ENCODE data around the gene BORCS5. TPM values are rescaled to one million over a fixed set of nuclear protein-coding genes. Genes with fewer than 3 reads are reported as not detected.
A peak's percentile ranks its signal among the peaks of the same experiment; 100 is the strongest.

BORCS5 gene
- total and polyA plus RNA-seq, 5 donors, result 6.3 to 10.9 (median 10.0) TPM

- Histone ChIP-seq H3K27me3 (ENCODE audit: control insufficient read depth, insufficient read depth) (no peaks in the 10 kb centered on the region), H3K9me3 (ENCODE audit: control insufficient read depth, low read length) (no peaks in the 10 kb centered on the region), H3K4me1 (ENCODE audit: control insufficient read depth, insufficient read depth, low read length) (no peaks in the 10 kb centered on the region), H3K27ac (ENCODE audit: low read length) (no peak overlapping the region), H3K4me3 (ENCODE audit: low read length) (no peak overlapping the region)
- ATAC-seq, result peak in 1 of 2 donors; percentile 27
- no peak for DNase-seq
- intact Hi-C loops (cut with DNase I), result no loop called here
- whole genome bisulfite sequencing, result 91% methylated on average over 21 of the region's 21 CpGs
Observed at GRCh38 chr12:12476857-12477531, 120.1 kb downstream of the BORCS5 start.

- Histone ChIP-seq H3K27me3 (ENCODE audit: control insufficient read depth, insufficient read depth) (no peaks in the 10 kb centered on the region), H3K9me3 (ENCODE audit: control insufficient read depth, low read length) (no peaks in the 10 kb centered on the region), H3K27ac (ENCODE audit: low read length) (no peak overlapping the region), H3K4me3 (ENCODE audit: low read length) (no peak overlapping the region), H3K4me1 (ENCODE audit: control insufficient read depth, insufficient read depth, low read length) (no peaks in the 10 kb centered on the region)
- DNase-seq (no peak), ATAC-seq (no peak)
- 96% methylated on average over 14 of the region's 14 CpGs for whole genome bisulfite sequencing
- intact Hi-C loops (cut with DNase I), result no loop called here
Observed at GRCh38 chr12:12477532-12477890, 120.6 kb downstream of the BORCS5 start.

GRCh38 chr12:12480074-12480473 is 123.2 kb downstream of the BORCS5 start:
- H3K27me3 ChIP-seq (ENCODE audit: control insufficient read depth, insufficient read depth), result no peaks in the 10 kb centered on the region
- no peak for DNase-seq
- H3K4me3 ChIP-seq (ENCODE audit: low read length), result no peak overlapping the region
- intact Hi-C loops (cut with DNase I), result no loop called here
- no peaks in the 10 kb centered on the region for H3K4me1 ChIP-seq (ENCODE audit: control insufficient read depth, insufficient read depth, low read length)
- WGBS, result 98% methylated on average over 5 of the region's 5 CpGs
- H3K27ac ChIP-seq (ENCODE audit: low read length), result no peak overlapping the region
- no peaks in the 10 kb centered on the region for H3K9me3 ChIP-seq (ENCODE audit: control insufficient read depth, low read length)
- ATAC-seq, result no peak

GRCh38 chr12:12481631-12482030 is 124.8 kb downstream of the BORCS5 start:
- Histone ChIP-seq H3K9me3 (ENCODE audit: control insufficient read depth, low read length) (no peaks in the 10 kb centered on the region), H3K4me3 (ENCODE audit: low read length) (no peak overlapping the region), H3K27ac (ENCODE audit: low read length) (no peak overlapping the region), H3K4me1 (ENCODE audit: control insufficient read depth, insufficient read depth, low read length) (no peaks in the 10 kb centered on the region), H3K27me3 (ENCODE audit: control insufficient read depth, insufficient read depth) (no peaks in the 10 kb centered on the region)
- DNase-seq (no peak), ATAC-seq (no peak)
- WGBS, result 51% methylated on average over 2 of the region's 2 CpGs
- intact Hi-C loops (cut with DNase I), result no loop called here

GRCh38 chr12:12482150-12482761 is 125.4 kb downstream of the BORCS5 start:
- Histone ChIP-seq H3K4me1 (ENCODE audit: control insufficient read depth, insufficient read depth, low read length) (no peaks in the 10 kb centered on the region), H3K27me3 (ENCODE audit: control insufficient read depth, insufficient read depth) (no peaks in the 10 kb centered on the region), H3K9me3 (ENCODE audit: control insufficient read depth, low read length) (no peaks in the 10 kb centered on the region), H3K4me3 (ENCODE audit: low read length) (no peak overlapping the region), H3K27ac (ENCODE audit: low read length) (no peak overlapping the region)
- DNase-seq (no peak), ATAC-seq (no peak)
- 88% methylated on average over 6 of the region's 6 CpGs for WGBS
- intact Hi-C loops (cut with DNase I), result no loop called here

GRCh38 chr12:12482959-12483358 is 126.1 kb downstream of the BORCS5 start:
- Histone ChIP-seq H3K27me3 (ENCODE audit: control insufficient read depth, insufficient read depth) (no peaks in the 10 kb centered on the region), H3K4me3 (ENCODE audit: low read length) (no peak overlapping the region), H3K9me3 (ENCODE audit: control insufficient read depth, low read length) (no peaks in the 10 kb centered on the region), H3K27ac (ENCODE audit: low read length) (no peak overlapping the region), H3K4me1 (ENCODE audit: control insufficient read depth, insufficient read depth, low read length) (no peaks in the 10 kb centered on the region)
- intact Hi-C loops (cut with DNase I), result no loop called here
- WGBS, result 96% methylated on average over 6 of the region's 6 CpGs
- ATAC-seq (no peak), DNase-seq (no peak)

GRCh38 chr12:12483438-12483837 is 126.6 kb downstream of the BORCS5 start:
- no peak for DNase-seq
- 78% methylated on average over 3 of the region's 3 CpGs for whole genome bisulfite sequencing
- Histone ChIP-seq H3K4me1 (ENCODE audit: control insufficient read depth, insufficient read depth, low read length) (no peaks in the 10 kb centered on the region), H3K27me3 (ENCODE audit: control insufficient read depth, insufficient read depth) (no peaks in the 10 kb centered on the region), H3K9me3 (ENCODE audit: control insufficient read depth, low read length) (no peaks in the 10 kb centered on the region), H3K27ac (ENCODE audit: low read length) (no peak overlapping the region), H3K4me3 (ENCODE audit: low read length) (no peak overlapping the region)
- intact Hi-C loops (cut with DNase I), result no loop called here
- ATAC-seq, result no peak

- no peak overlapping the region for H3K4me3 ChIP-seq (ENCODE audit: low read length)
- H3K27ac ChIP-seq (ENCODE audit: low read length), result no peak overlapping the region
- intact Hi-C loops (cut with DNase I), result no loop called here
- DNase-seq (no peak), ATAC-seq (no peak)
- H3K4me1 ChIP-seq (ENCODE audit: control insufficient read depth, insufficient read depth, low read length), result no peaks in the 10 kb centered on the region
- WGBS, result 90% methylated on average over 6 of the region's 6 CpGs
- no peaks in the 10 kb centered on the region for H3K27me3 ChIP-seq (ENCODE audit: control insufficient read depth, insufficient read depth)
- H3K9me3 ChIP-seq (ENCODE audit: control insufficient read depth, low read length), result no peaks in the 10 kb centered on the region
Observed at GRCh38 chr12:12486661-12487240, 129.9 kb downstream of the BORCS5 start.

GRCh38 chr12:12487490-12487889 is 130.6 kb downstream of the BORCS5 start:
- Histone ChIP-seq H3K4me1 (ENCODE audit: control insufficient read depth, insufficient read depth, low read length) (peaks cover 2% of the 10 kb centered on the region), H3K4me3 (ENCODE audit: low read length) (no peak overlapping the region), H3K9me3 (ENCODE audit: control insufficient read depth, low read length) (no peaks in the 10 kb centered on the region), H3K27ac (ENCODE audit: low read length) (no peak overlapping the region), H3K27me3 (ENCODE audit: control insufficient read depth, insufficient read depth) (no peaks in the 10 kb centered on the region)
- WGBS, result 96% methylated on average over 6 of the region's 6 CpGs
- ATAC-seq (no peak), DNase-seq (no peak)
- intact Hi-C loops (cut with DNase I), result no loop called here

- DNase-seq, result no peak
- Histone ChIP-seq H3K27ac (ENCODE audit: low read length) (no peak overlapping the region), H3K27me3 (ENCODE audit: control insufficient read depth, insufficient read depth) (no peaks in the 10 kb centered on the region), H3K4me3 (ENCODE audit: low read length) (no peak overlapping the region), H3K9me3 (ENCODE audit: control insufficient read depth, low read length) (no peaks in the 10 kb centered on the region), H3K4me1 (ENCODE audit: control insufficient read depth, insufficient read depth, low read length) (peaks cover 2% of the 10 kb centered on the region)
- intact Hi-C loops (cut with DNase I), result no loop called here
- WGBS, result 92% methylated on average over 4 of the region's 4 CpGs
- no peak for ATAC-seq
Observed at GRCh38 chr12:12488296-12488695, 131.4 kb downstream of the BORCS5 start.

- WGBS, result 97% methylated on average over 8 of the region's 8 CpGs
- H3K27ac ChIP-seq (ENCODE audit: low read length), result no peak overlapping the region
- H3K4me1 ChIP-seq (ENCODE audit: control insufficient read depth, insufficient read depth, low read length), result peaks cover 2% of the 10 kb centered on the region
- DNase-seq (no peak), ATAC-seq (no peak)
- H3K4me3 ChIP-seq (ENCODE audit: low read length), result no peak overlapping the region
- intact Hi-C loops (cut with DNase I), result no loop called here
- H3K9me3 ChIP-seq (ENCODE audit: control insufficient read depth, low read length), result no peaks in the 10 kb centered on the region
- no peaks in the 10 kb centered on the region for H3K27me3 ChIP-seq (ENCODE audit: control insufficient read depth, insufficient read depth)
Observed at GRCh38 chr12:12488823-12489550, 132.1 kb downstream of the BORCS5 start.

Measured in right cardiac atrium (tissue), 5 donors.